Measurements from ENCODE around the gene NR2E1.

The NR2E1 gene

DNA sequence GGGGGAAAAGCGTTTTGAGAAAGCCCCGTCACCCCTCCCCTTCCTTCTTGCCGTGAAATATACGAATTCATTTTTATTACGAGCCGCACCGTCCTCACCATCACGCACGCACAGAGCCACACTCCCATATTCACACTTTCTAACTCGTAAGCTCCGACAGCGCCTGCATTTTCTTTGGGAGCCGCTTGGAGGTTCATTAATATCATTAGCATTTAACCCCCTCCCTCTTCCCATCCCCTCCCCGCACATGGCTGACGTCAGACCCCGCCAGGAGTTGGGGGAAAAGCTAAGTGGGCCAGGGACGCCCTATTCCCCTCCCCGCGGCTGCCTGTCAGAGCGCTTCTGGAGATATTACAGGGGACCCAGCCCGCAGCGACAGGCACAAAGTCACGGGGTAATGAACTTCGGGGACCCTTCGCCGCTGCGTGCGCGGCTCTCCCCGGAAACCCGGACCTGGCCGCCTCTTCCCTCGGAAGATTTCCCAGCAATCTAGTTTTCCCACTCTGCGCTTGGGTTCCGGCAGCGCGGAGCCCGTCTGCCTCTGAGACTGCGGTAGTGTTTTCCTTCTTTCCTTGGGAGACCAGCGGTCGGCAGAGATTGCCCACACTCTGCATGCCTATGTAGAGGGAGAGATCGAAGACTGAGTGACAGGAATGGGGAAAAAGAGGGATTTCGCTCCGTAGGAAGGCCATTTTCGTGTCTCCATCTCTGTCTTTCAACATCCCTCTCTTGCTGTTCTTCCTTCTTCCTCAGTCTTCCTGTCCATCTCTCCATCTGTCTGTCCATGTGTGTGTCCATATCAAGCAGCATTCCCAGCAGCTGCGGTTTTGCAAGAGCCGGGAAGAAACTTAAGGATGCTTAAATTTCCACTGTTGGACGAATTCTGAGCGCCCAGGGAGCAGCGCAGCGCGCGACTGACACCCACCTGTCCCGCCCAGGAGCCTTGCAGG lies at the start of gene NR2E1:
Gene NR2E1, plus strand, starts transcription at position 309 of the 950 bp plus-strand sequence. CDS start 744 bp downstream, outside the sequence.
- no peak for DNase-seq

GRCh38 chr6:108116546-108117426 lies 49.0 kb upstream of the NR2E1 start:
- no peak for DNase-seq

DNA sequence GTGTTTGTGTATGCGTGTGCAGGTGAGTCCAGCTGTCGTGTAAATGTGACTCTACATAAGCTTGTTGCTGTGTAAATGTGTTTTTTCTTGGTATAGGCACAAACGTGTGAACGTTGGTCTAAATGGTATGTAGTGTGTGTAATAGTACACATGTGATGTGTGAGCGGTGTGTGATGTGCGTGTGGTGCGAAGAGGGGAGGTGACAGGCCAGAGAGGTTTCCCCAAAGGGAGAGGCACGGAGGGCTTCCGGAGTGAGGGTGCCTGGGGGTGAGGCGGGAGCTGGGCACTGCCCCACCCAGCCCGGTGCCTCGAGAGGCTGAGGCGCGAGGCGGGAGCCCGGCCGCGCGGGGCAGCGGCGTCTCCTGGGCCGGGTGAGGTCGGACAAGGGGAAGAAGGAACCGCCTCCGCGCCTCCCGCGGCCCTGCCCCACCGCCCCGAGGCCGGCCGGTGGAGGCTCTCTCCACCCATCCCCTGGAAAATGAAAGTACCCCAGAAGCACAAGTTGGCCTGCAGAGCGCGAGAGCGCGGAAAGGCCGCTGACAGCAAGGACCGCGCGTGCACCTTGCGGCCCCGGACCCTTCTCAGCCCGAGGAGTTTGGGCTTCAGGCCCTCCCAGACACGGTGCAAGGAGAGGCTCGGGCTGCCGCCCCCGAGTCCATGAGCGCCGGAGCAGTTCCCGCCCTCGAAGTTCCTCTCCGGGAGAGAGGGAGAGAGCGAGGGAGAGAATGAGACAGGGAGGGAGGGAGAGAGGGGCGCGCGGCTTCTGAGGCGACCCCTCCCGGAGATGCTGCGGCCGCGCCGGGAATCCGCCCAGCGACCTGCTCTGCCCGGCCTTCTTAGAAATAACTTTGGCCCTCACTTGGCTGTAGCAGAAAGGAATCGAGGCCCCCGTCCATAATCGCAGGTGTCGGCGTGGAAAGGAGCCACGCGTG lies 48.1 kb upstream of the NR2E1 start:
- DNase-seq, result no peak

- DNase-seq, result no peak
These were observed 47.5 kb upstream of the NR2E1 start for GRCh38 chr6:108118359-108118724.

- no peak for DNase-seq
These were observed 46.7 kb upstream of the NR2E1 start for GRCh38 chr6:108118810-108119768.

- DNase-seq, result no peak
These were observed 46.1 kb upstream of the NR2E1 start for GRCh38 chr6:108119769-108120141.

- no peak for DNase-seq
These were observed 45.5 kb upstream of the NR2E1 start for GRCh38 chr6:108120311-108120710.

- no peak for DNase-seq
These were observed 44.2 kb upstream of the NR2E1 start for GRCh38 chr6:108121612-108122011.

DNA sequence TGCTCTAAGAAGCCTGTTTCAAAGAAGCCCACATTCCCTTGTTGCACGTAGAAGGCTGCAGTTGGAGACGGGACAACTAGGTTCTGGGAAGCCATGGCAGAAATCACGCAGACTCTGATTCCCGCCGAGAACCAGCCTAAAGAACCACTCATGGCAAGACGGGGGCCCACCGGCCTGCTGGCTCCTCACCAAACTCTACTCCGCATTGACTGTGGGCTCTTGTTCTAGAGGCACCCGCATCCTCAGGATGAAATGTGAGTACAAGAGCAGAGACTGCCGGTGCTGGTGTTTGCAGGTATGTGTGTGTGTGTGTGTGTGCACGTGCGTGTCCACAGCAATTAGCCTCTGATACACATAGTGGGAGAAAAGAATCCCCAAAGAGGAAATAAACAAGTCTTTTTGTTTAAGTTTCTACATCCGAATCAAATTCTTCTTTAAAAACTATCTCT lies 42.3 kb upstream of the NR2E1 start:
- DNase-seq, result no peak

DNA sequence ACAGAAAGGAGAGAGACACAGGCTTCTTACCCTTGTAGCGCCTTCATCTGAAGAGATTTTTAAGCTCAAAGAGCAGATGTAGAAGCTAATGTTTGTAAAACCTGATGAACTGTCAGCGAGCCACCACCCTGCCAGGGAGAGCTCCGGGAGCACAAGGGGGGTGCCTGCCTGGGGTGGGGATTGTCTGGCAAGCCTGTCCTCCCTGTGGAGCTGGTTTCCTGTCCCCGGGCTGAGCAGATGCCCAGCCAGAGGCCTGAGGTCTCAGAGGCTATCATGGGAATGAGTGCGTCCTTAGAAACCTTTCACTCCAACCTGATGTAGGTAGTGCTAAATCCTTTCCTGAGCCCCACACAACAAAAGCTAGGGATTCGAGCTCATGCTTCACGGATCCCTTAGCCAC lies 41.9 kb upstream of the NR2E1 start:
- DNase-seq, result no peak

DNA sequence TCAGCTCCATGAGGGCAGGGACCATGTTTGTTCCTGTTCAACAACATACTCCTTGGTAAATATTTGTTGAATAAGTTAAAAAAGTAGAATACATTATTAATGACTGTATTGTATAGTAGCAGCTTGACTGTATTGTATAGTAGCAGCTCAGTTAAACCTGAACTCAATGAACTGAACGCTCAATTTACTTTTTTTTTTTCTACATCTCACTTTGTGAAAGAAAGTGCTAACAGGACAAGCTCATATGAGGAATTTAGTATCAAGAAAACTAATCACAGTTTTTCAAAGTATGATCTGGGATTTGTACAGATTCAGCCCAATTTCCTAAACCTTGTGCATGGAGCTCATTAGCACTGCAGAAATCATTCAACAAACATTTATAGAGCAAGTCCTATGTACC lies 38.8 kb upstream of the NR2E1 start:
- no peak for DNase-seq

GRCh38 chr6:108127826-108128225 lies 38.0 kb upstream of the NR2E1 start:
- no peak for DNase-seq

GRCh38 chr6:108130262-108130661 lies 35.6 kb upstream of the NR2E1 start:
- no peak for DNase-seq

- no peak for DNase-seq
These were observed 33.0 kb upstream of the NR2E1 start for GRCh38 chr6:108132863-108133262.

GRCh38 chr6:108133594-108134179 lies 32.1 kb upstream of the NR2E1 start:
- peak; percentile 29 for DNase-seq

GRCh38 chr6:108134213-108134970 lies 31.4 kb upstream of the NR2E1 start:
- no peak for DNase-seq

DNA sequence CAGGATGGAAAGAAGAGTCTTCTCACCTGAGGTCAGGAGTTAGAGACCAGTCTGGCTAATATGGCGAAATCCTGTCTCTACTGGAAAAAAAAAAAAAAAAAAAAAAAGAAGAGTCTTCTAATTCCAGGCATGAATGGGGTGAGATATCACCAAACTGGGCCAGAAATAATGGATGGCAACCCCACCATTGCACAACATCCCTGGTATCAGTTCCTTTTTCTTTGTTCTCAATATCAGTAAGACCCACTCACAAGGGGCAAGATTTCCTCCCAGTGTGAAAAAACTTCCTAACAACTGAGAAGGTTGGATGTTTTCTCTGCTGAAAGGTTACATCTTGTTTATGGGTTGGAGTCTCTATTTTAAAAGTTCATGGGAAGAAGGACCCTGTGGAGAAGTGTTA lies 23.6 kb upstream of the NR2E1 start:
- DNase-seq, result no peak

DNA sequence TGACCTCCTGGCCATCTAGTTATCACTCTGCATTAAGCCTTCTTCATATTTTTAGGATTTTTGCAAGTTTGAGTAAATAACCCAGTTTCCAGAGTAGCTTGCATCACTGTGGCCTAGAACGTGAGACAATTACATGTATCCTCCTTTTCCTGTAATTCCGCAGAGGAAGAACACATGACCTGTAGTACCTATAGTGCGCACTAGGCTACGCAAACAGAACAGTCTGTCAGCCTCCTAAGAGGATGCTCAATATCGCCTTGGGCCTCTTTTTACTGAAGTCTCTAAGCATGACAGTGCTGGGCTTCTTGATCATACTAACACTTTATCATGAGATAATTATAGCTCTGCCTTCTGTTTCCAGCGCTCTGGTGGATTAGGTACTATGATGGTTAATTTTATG lies 20.2 kb upstream of the NR2E1 start:
- DNase-seq, result no peak

DNA sequence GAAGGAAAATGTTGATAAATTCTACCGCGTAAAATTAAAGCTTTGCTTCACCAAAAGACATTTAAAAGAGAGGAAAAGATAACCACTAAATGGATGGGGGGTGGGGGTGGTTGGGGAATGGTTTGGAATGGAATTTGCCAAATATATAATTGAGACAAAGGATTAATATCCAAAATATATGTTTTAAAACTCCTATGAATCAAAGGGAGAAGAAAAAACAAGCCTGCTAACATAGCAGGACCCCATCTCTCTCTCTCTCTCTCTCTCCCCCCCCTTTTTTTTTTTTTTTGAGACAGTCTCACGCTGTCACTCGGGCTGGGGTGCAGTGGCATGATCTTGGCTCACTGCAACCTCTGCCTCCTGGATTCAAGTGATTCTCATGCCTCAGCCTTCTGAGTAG lies 13.4 kb upstream of the NR2E1 start:
- DNase-seq, result no peak

All from NCI-H2029 treated with DMSO at 0.1 percent for 48 hours (cell line).